Smooth muscle cell of bladder (primary cell): Measurements from ENCODE around the gene SLC25A38. TPM values are rescaled to one million over a fixed set of nuclear protein-coding genes. Genes with fewer than 3 reads are reported as not detected.

Source experiments
- total RNA-seq: library from RNA; depleted of rRNA; stranded (reverse); fragments of >200 nt; gene quantifications from 2 replicates; pipeline ENCODE4 v1.2.3, GENCODE V29; 2014

SLC25A38 gene, protein sequence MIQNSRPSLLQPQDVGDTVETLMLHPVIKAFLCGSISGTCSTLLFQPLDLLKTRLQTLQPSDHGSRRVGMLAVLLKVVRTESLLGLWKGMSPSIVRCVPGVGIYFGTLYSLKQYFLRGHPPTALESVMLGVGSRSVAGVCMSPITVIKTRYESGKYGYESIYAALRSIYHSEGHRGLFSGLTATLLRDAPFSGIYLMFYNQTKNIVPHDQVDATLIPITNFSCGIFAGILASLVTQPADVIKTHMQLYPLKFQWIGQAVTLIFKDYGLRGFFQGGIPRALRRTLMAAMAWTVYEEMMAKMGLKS
- total RNA-seq, result 18.8 and 22.4 TPM in 2 replicates

DNA sequence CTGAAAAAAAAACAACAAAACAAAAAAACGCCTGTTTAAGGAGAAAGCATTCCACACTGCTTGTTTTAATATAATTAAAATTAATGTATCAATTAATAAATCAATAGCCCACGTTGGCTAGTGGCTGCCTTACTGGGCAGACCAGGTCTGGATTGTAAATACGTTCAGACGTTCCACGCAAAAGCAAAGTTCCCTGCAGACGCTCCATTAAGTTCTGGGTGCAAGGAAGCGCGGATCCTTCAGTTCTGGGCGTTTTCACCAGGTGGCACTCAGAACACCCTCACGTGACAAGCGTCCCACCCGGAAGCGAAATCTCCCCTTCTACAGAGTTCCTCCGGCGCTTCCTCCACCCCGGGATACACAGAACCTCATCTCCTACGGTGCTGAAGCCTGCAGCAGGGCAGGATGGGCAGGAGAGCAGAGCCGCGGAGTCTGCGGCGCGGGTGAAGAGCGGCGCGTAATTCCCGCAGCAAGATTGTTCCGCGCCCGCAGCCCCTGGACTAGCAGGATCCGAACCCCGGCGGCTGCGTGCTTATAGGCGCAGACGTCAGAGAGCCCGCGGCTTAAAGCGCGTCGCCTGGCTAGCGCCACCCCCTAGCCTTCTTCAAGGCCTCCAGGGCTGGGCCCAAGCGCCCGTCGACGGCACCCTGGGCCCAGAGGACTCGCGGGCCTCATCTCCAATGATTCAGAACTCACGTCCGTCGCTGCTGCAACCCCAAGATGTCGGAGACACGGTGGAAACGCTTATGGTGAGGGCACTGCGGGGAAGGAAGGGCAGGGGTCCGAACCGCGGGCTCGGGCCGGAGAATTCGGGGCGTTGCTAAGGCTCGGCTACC lies at the start of gene SLC25A38:
Gene SLC25A38, plus strand, starts transcription at position 326 of the 836 bp plus-strand sequence. Its CDS starts 355 bp downstream, at position 681.

GRCh38 chr3:39406368-39407258 lies 23.4 kb downstream of the SLC25A38 start, which contains the start of gene RPSA:
TSS of gene RPSA (plus strand) at chr3:39406720. CDS start at chr3:39407654, 934 bp downstream.

Other genes starting within 250 kb of the SLC25A38 start
- 6.7 and 9.1 TPM in 2 replicates for gene CSRNP1, start 229.8 kb upstream of the SLC25A38 start, total RNA-seq
- gene XIRP1, start 190.8 kb upstream of the SLC25A38 start, total RNA-seq, result 0.09 TPM in 1 of 2 replicates, not detected in the other
- gene CX3CR1, start 103.3 kb upstream of the SLC25A38 start, total RNA-seq, result under 0.01 TPM in 1 of 2 replicates, not detected in the other
- not detected in 2 replicates for gene CCR8, start 53.7 kb upstream of the SLC25A38 start, total RNA-seq
- 1,430 and 2,248 TPM in 2 replicates for gene RPSA, start 23.4 kb downstream of the SLC25A38 start, total RNA-seq
- 2.3 TPM in 1 of 2 replicates, not detected in the other for gene MOBP, start 84.3 kb downstream of the SLC25A38 start, total RNA-seq